ENCODE results near the gene CACNA1C. TPM values are rescaled to one million over a fixed set of nuclear protein-coding genes. Genes with fewer than 3 reads are reported as not detected.

CACNA1C gene
- total and polyA plus RNA-seq, 2 donors (not counting 1 experiment from before 2014, with no cell fraction given): 0.01 to 0.02 TPM

- Histone ChIP-seq H2AFZ (ENCODE audit: insufficient read depth, low read depth, low read length, poor library complexity, severe bottlenecking) (no peak overlapping the region), H3K27me3 (replicated peaks in 1 of 4; ENCODE audit: control extremely low read depth in 1 of 4, control insufficient read depth in 3 of 4, insufficient read depth in 4 of 4, low read length in 3 of 4) (peaks cover 0 to 10% (median 0%) of the 10 kb centered on the region in 4 experiments), H3K27ac (ENCODE audit: low read length in 2 of 2) (no peak overlapping the region), H3K4me3 (ENCODE audit: control extremely low read depth in 1 of 5, extremely low read depth in 1 of 5, insufficient read depth in 1 of 5, low read depth in 2 of 5, low read length in 4 of 5) (no peak overlapping the region), H3K79me2 (ENCODE audit: control insufficient read depth, insufficient read depth, low read length) (no peaks in the 10 kb centered on the region), H3K4me1 (ENCODE audit: control insufficient read depth in 2 of 2, insufficient read depth in 2 of 2, low read length in 2 of 2) (no peaks in the 10 kb centered on the region), H3K9ac (ENCODE audit: low read length) (no peak overlapping the region), H3K9me3 (ENCODE audit: control extremely low read depth in 1 of 3, control insufficient read depth in 2 of 3, insufficient read depth in 1 of 3, low read length in 2 of 3) (no peaks in the 10 kb centered on the region), H4K20me1 (ENCODE audit: control insufficient read depth, insufficient read depth, low read length, poor library complexity, severe bottlenecking) (no peaks in the 10 kb centered on the region), H3K36me3 (replicated peaks in 1 of 2; ENCODE audit: control extremely low read depth in 1 of 2, control insufficient read depth in 1 of 2, extremely low read depth in 1 of 2, insufficient read depth in 2 of 2, low read length in 1 of 2) (no peaks in the 10 kb centered on the region), H3K4me2 (replicated peaks; ENCODE audit: low read depth, low read length, poor library complexity, severe bottlenecking) (no peak overlapping the region)
- ChIA-PET POLR2A (no interaction called here), CTCF (no interaction called here)
- TF ChIP-seq EZH2 (IDR thresholded peaks at IDR 0.05; ENCODE audit: borderline replicate concordance, insufficient read depth, low read depth, low read length, poor library complexity, severe bottlenecking): no peak
- TF ChIP-seq, protein P1, sequence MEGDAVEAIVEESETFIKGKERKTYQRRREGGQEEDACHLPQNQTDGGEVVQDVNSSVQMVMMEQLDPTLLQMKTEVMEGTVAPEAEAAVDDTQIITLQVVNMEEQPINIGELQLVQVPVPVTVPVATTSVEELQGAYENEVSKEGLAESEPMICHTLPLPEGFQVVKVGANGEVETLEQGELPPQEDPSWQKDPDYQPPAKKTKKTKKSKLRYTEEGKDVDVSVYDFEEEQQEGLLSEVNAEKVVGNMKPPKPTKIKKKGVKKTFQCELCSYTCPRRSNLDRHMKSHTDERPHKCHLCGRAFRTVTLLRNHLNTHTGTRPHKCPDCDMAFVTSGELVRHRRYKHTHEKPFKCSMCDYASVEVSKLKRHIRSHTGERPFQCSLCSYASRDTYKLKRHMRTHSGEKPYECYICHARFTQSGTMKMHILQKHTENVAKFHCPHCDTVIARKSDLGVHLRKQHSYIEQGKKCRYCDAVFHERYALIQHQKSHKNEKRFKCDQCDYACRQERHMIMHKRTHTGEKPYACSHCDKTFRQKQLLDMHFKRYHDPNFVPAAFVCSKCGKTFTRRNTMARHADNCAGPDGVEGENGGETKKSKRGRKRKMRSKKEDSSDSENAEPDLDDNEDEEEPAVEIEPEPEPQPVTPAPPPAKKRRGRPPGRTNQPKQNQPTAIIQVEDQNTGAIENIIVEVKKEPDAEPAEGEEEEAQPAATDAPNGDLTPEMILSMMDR (IDR thresholded peaks at IDR 0.05): no peak
- Mint-ChIP-seq H3K4me1 (no peaks in the 10 kb centered on the region), H3K27ac (no peak overlapping the region), H3K9me3 (ENCODE audit: insufficient read depth) (no peaks in the 10 kb centered on the region), H3K4me3 (no peak overlapping the region), H3K27me3 (peaks cover 16% of the 10 kb centered on the region)
- DNase-seq (no peak), ATAC-seq (ENCODE audit: low read depth) (no peak)
- intact Hi-C loops (cut with micrococcal nuclease): no loop called here
- 7% methylated on average over 10 of the region's 10 CpGs for WGBS (ENCODE audit: insufficient coverage)
These were observed 564.0 kb downstream of the CACNA1C start for GRCh38 chr12:2616763-2617162.

DNA sequence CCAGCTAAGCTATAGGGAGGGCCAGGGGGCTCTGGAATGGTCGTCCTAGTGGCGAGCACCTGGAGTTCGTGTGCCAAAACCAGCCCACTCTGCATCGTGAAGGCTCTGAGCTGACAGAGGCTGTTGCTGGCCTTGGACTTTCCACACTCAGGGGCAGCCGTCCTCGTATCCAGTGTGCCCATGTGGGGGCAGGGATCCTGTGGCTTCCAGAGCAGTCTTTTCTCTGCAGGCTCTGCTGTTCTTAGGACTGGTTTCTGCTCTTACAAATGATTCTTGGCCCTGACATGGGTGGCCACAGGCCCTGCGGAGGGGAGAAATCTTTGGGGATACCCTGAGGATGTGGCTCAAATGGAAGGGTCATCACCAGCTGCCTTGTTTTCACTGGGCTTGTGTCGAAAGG lies 564.6 kb downstream of the CACNA1C start:
- H3K4me1 ChIP-seq (ENCODE audit: control insufficient read depth in 2 of 2, insufficient read depth in 2 of 2, low read length in 2 of 2): no peaks in the 10 kb centered on the region
- intact Hi-C loops (cut with micrococcal nuclease): no loop called here
- Mint-ChIP-seq H3K27ac (no peak overlapping the region), H3K27me3 (peaks cover 16% of the 10 kb centered on the region), H3K4me1 (no peaks in the 10 kb centered on the region), H3K4me3 (no peak overlapping the region), H3K9me3 (ENCODE audit: insufficient read depth) (no peaks in the 10 kb centered on the region)
- peaks cover 0 to 10% (median 0%) of the 10 kb centered on the region in 4 experiments for H3K27me3 ChIP-seq (replicated peaks in 1 of 4; ENCODE audit: control extremely low read depth in 1 of 4, control insufficient read depth in 3 of 4, insufficient read depth in 4 of 4, low read length in 3 of 4)
- H3K4me3 ChIP-seq (ENCODE audit: control extremely low read depth in 1 of 5, extremely low read depth in 1 of 5, insufficient read depth in 1 of 5, low read depth in 2 of 5, low read length in 4 of 5): no peak overlapping the region
- H3K79me2 ChIP-seq (ENCODE audit: control insufficient read depth, insufficient read depth, low read length): no peaks in the 10 kb centered on the region
- POLR2A ChIA-PET: no interaction called here
- H2AFZ ChIP-seq (ENCODE audit: insufficient read depth, low read depth, low read length, poor library complexity, severe bottlenecking): no peak overlapping the region
- DNase-seq (no peak), ATAC-seq (ENCODE audit: low read depth) (no peak)
- TF ChIP-seq, protein P1 (IDR thresholded peaks at IDR 0.05): no peak
- no peak for TF ChIP-seq EZH2 (IDR thresholded peaks at IDR 0.05; ENCODE audit: borderline replicate concordance, insufficient read depth, low read depth, low read length, poor library complexity, severe bottlenecking)
- no peaks in the 10 kb centered on the region for H4K20me1 ChIP-seq (ENCODE audit: control insufficient read depth, insufficient read depth, low read length, poor library complexity, severe bottlenecking)
- H3K9ac ChIP-seq (ENCODE audit: low read length): no peak overlapping the region
- 82% methylated on average over 8 of the region's 8 CpGs for WGBS (ENCODE audit: insufficient coverage)
- H3K4me2 ChIP-seq (replicated peaks; ENCODE audit: low read depth, low read length, poor library complexity, severe bottlenecking): no peak overlapping the region
- CTCF ChIA-PET: no interaction called here
- H3K36me3 ChIP-seq (replicated peaks in 1 of 2; ENCODE audit: control extremely low read depth in 1 of 2, control insufficient read depth in 1 of 2, extremely low read depth in 1 of 2, insufficient read depth in 2 of 2, low read length in 1 of 2): no peaks in the 10 kb centered on the region
- H3K27ac ChIP-seq (ENCODE audit: low read length in 2 of 2): no peak overlapping the region
- H3K9me3 ChIP-seq (ENCODE audit: control extremely low read depth in 1 of 3, control insufficient read depth in 2 of 3, insufficient read depth in 1 of 3, low read length in 2 of 3): no peaks in the 10 kb centered on the region

Data from B cell (primary cell).